ENCODE measurements around the gene ACE2. TPM values are rescaled to one million over a fixed set of nuclear protein-coding genes. Genes with fewer than 3 reads are reported as not detected.
"Not testable (repeated sequence)": the region's sequence is repeated elsewhere in the genome, so short reads cannot be mapped to it uniquely, and the experiment has no call there.

ACE2 gene
- 0.10 TPM for polyA plus RNA-seq (2013, experiment 1 of 2)
- polyA plus RNA-seq (2013, experiment 2 of 2), result not detected

DNA sequence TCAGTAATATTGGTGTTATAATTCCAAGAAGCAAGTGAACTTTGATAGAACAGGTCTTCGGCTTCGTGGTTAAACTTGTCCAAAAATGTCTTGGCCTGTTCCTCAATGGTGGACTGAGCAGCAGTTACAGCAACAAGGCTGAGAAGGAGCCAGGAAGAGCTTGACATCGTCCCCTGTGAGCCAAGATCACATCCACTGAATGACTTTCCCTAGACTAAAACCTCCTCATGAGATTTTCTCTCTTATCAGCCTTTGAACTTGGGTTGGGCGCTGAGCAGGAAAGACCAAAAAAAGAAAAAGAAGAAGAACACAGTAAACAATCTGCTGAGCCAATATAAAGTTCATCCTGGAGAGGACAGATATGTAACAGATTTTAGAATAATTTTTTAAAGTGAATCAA is at the start of gene ACE2:
TSS of gene ACE2 (minus strand) at position 216 of the 400 bp plus-strand sequence. CDS start at position 167, 49 bp downstream.
- no peak within 1 kb of the TSS for H3K27ac ChIP-seq (ENCODE audit: low read depth, low read length)
- no peaks in the 10 kb centered on the region for H3K36me3 ChIP-seq (ENCODE audit: insufficient read depth, low read length)
- H3K4me3 ChIP-seq (ENCODE audit: low read length), result no peak within 1 kb of the TSS
- H3K27me3 ChIP-seq (ENCODE audit: insufficient read depth, low read length), result no peaks in the 10 kb centered on the region
- H3K9me3 ChIP-seq (ENCODE audit: insufficient read depth, low read depth, low read length), result no peaks in the 10 kb centered on the region
- WGBS, result 89% methylated on average over 3 of the region's 4 CpGs
- H3K9ac ChIP-seq (ENCODE audit: low read depth, low read length), result no peak within 1 kb of the TSS
- peaks cover 4% of the 10 kb centered on the region; the same call in 1 of the 2 replicates for H3K4me1 ChIP-seq (ENCODE audit: insufficient read depth, low read length)

- H3K36me3 ChIP-seq (ENCODE audit: insufficient read depth, low read length); H3K4me3 ChIP-seq (ENCODE audit: low read length); H3K27ac ChIP-seq (ENCODE audit: low read depth, low read length); H3K9ac ChIP-seq (ENCODE audit: low read depth, low read length); H3K9me3 ChIP-seq (ENCODE audit: insufficient read depth, low read depth, low read length); H3K4me1 ChIP-seq (ENCODE audit: insufficient read depth, low read length); H3K27me3 ChIP-seq (ENCODE audit: insufficient read depth, low read length): not testable (repeated sequence)
- no CpG with 5 or more reads among the region's 5 CpGs for WGBS
These were observed 46.8 kb upstream of the ACE2 start for GRCh38 chrX:15647510-15647909.

- no peak overlapping the region for H3K9ac ChIP-seq (ENCODE audit: low read depth, low read length)
- no peaks in the 10 kb centered on the region for H3K4me1 ChIP-seq (ENCODE audit: insufficient read depth, low read length)
- no peaks in the 10 kb centered on the region for H3K27me3 ChIP-seq (ENCODE audit: insufficient read depth, low read length)
- no peak overlapping the region for H3K4me3 ChIP-seq (ENCODE audit: low read length)
- no peaks in the 10 kb centered on the region for H3K36me3 ChIP-seq (ENCODE audit: insufficient read depth, low read length)
- no peak overlapping the region for H3K27ac ChIP-seq (ENCODE audit: low read depth, low read length)
- 96% methylated on average over 27 of the region's 27 CpGs for WGBS
- no peaks in the 10 kb centered on the region for H3K9me3 ChIP-seq (ENCODE audit: insufficient read depth, low read depth, low read length)
These were observed 45.8 kb upstream of the ACE2 start for GRCh38 chrX:15646543-15646942.

DNA sequence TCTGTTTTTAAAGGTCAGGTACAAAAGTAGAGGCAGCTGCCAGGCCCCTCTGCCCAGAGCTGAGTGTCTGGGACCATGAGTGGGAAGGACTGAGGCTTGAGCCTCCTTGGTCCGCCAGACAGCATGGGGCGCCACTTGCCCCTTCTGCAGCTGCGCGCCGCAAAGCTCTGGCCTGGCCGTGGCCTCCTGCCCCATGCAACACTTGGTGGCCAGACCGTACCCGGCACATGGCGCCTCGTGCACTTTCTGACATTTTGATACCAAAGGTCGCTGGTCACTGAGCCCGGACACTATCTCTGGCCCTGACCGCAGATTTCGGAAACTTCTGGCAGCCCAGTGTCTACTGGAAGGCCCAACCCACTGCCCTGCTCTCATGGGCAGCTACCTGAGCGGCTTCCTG is 45.3 kb upstream of the ACE2 start:
- 95% methylated on average over 15 of the region's 15 CpGs for WGBS
- H3K27ac ChIP-seq (ENCODE audit: low read depth, low read length), result no peak overlapping the region
- no peaks in the 10 kb centered on the region for H3K27me3 ChIP-seq (ENCODE audit: insufficient read depth, low read length)
- H3K9ac ChIP-seq (ENCODE audit: low read depth, low read length), result no peak overlapping the region
- no peaks in the 10 kb centered on the region for H3K36me3 ChIP-seq (ENCODE audit: insufficient read depth, low read length)
- no peaks in the 10 kb centered on the region for H3K4me1 ChIP-seq (ENCODE audit: insufficient read depth, low read length)
- no peaks in the 10 kb centered on the region for H3K9me3 ChIP-seq (ENCODE audit: insufficient read depth, low read depth, low read length)
- H3K4me3 ChIP-seq (ENCODE audit: low read length), result no peak overlapping the region

- Histone ChIP-seq H3K27me3 (ENCODE audit: insufficient read depth, low read length) (no peaks in the 10 kb centered on the region), H3K4me1 (ENCODE audit: insufficient read depth, low read length) (no peaks in the 10 kb centered on the region), H3K9me3 (ENCODE audit: insufficient read depth, low read depth, low read length) (no peaks in the 10 kb centered on the region), H3K9ac (ENCODE audit: low read depth, low read length) (no peak overlapping the region), H3K4me3 (ENCODE audit: low read length) (no peak overlapping the region), H3K36me3 (ENCODE audit: insufficient read depth, low read length) (no peaks in the 10 kb centered on the region), H3K27ac (ENCODE audit: low read depth, low read length) (no peak overlapping the region)
- WGBS, result 69% methylated on average over 3 of the region's 3 CpGs
These were observed 44.5 kb upstream of the ACE2 start for GRCh38 chrX:15645266-15645665.

GRCh38 chrX:15644560-15644872 is 43.8 kb upstream of the ACE2 start:
- no peak overlapping the region for H3K4me3 ChIP-seq (ENCODE audit: low read length)
- no peak overlapping the region for H3K9ac ChIP-seq (ENCODE audit: low read depth, low read length)
- H3K27me3 ChIP-seq (ENCODE audit: insufficient read depth, low read length), result no peaks in the 10 kb centered on the region
- H3K27ac ChIP-seq (ENCODE audit: low read depth, low read length), result no peak overlapping the region
- H3K36me3 ChIP-seq (ENCODE audit: insufficient read depth, low read length), result no peaks in the 10 kb centered on the region
- 93% methylated on average over 1 of the region's 1 CpG for WGBS
- no peaks in the 10 kb centered on the region for H3K9me3 ChIP-seq (ENCODE audit: insufficient read depth, low read depth, low read length)
- H3K4me1 ChIP-seq (ENCODE audit: insufficient read depth, low read length), result no peaks in the 10 kb centered on the region

DNA sequence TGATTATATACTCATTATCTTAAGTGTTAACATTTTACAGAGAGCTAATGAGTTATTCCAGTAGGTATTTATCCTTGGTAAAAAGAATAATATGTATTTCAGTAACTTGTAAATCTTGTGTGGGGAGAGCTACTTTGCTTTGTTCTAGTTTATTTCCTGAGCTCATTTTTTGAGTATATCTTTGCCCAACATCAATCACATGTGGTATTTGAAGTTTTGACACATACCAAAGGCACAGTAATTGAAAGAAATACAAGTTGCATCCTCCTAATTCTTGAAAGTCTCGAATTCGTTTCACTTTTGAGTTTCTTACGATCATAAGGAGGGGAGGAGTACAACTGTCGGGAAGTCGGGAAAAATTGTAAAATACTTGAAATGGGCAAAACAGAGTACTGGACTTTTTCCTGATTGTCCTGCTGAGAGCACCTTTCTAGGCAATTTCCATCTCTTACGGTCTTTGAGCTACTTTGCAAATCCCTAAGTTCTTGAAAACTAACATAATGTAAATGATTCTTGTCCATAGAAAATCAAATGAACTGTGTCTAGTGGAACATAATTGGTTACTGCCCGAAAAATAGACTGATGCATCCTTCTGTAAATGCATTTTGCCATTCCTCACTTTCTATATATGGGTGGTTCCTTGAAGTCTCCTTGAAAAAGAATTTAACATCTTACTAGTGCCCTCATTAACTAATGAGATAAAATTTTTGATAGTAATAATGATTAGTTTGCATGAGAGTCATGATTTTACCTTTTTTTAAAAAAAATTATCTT is 43.2 kb upstream of the ACE2 start:
- Histone ChIP-seq H3K9ac (ENCODE audit: low read depth, low read length) (no peak overlapping the region), H3K27ac (ENCODE audit: low read depth, low read length) (no peak overlapping the region), H3K27me3 (ENCODE audit: insufficient read depth, low read length) (no peaks in the 10 kb centered on the region), H3K4me3 (ENCODE audit: low read length) (no peak overlapping the region), H3K4me1 (ENCODE audit: insufficient read depth, low read length) (no peaks in the 10 kb centered on the region), H3K9me3 (ENCODE audit: insufficient read depth, low read depth, low read length) (no peaks in the 10 kb centered on the region), H3K36me3 (ENCODE audit: insufficient read depth, low read length) (no peaks in the 10 kb centered on the region)
- 97% methylated on average over 6 of the region's 7 CpGs for WGBS

DNA sequence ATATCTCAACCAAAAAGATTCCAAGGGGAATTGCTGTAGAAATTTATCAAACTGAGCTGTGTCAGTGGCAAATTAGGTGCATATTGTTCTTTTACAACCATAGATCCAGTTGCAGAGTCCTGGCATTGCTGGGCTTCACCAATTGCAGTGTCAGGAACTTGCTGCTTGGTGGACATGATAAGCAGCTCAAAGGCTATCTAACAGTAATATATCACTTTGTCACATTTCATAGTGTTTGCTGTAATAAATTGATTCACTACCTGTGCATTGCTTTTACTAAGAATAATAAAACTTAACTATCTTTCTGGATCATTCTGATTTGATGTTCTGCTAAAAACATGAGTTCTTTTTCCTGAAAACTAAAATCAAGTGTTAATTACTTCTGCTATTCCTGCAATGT is 30.9 kb upstream of the ACE2 start:
- Histone ChIP-seq H3K9ac (ENCODE audit: low read depth, low read length) (no peak overlapping the region), H3K27me3 (ENCODE audit: insufficient read depth, low read length) (no peaks in the 10 kb centered on the region), H3K36me3 (ENCODE audit: insufficient read depth, low read length) (no peaks in the 10 kb centered on the region), H3K27ac (ENCODE audit: low read depth, low read length) (no peak overlapping the region), H3K4me1 (ENCODE audit: insufficient read depth, low read length) (no peaks in the 10 kb centered on the region), H3K9me3 (ENCODE audit: insufficient read depth, low read depth, low read length) (no peaks in the 10 kb centered on the region), H3K4me3 (ENCODE audit: low read length) (no peak overlapping the region)

- Histone ChIP-seq H3K9me3 (ENCODE audit: insufficient read depth, low read depth, low read length) (no peaks in the 10 kb centered on the region), H3K27me3 (ENCODE audit: insufficient read depth, low read length) (no peaks in the 10 kb centered on the region), H3K9ac (ENCODE audit: low read depth, low read length) (no peak overlapping the region), H3K27ac (ENCODE audit: low read depth, low read length) (no peak overlapping the region), H3K4me1 (ENCODE audit: insufficient read depth, low read length) (no peaks in the 10 kb centered on the region), H3K4me3 (ENCODE audit: low read length) (no peak overlapping the region), H3K36me3 (ENCODE audit: insufficient read depth, low read length) (no peaks in the 10 kb centered on the region)
- WGBS, result 95% methylated on average over 1 of the region's 1 CpG
These were observed 22.3 kb upstream of the ACE2 start for GRCh38 chrX:15623054-15623453.

DNA sequence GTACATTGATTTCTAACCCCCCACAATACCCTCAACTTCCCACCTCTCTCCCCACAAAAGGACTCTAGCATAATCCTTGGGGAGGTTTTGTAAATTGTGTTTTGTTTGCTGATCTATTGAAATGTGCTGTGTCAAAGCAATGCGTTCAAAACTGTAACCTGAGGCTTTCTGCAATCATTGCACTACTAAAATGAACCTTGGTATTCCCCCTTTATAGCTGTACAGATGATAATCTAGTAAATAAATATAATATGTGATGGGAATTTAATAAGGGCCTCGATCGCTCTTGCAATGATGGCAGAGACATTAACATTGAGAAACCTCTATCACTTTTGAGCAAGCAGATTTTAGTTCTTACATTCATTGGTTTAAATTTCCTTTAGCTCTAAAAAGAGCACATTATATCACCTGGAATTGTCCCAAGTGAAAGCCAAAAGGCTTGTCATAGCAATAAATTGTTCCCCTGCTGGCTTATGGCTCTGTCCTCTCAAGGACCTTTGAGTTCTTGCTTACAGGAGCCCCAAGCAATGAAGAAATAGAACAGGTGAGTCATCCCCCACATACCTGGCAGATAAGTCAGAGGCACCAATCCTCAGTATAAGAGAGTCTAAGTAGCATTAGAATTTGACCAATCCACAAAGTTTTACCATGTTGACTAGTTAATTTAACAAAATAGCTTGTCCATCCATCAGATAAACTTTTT is 18.4 kb upstream of the ACE2 start:
- Histone ChIP-seq H3K9me3 (ENCODE audit: insufficient read depth, low read depth, low read length) (no peaks in the 10 kb centered on the region), H3K4me3 (ENCODE audit: low read length) (no peak overlapping the region), H3K36me3 (ENCODE audit: insufficient read depth, low read length) (no peaks in the 10 kb centered on the region), H3K27ac (ENCODE audit: low read depth, low read length) (no peak overlapping the region), H3K27me3 (ENCODE audit: insufficient read depth, low read length) (no peaks in the 10 kb centered on the region), H3K9ac (ENCODE audit: low read depth, low read length) (no peak overlapping the region), H3K4me1 (ENCODE audit: insufficient read depth, low read length) (no peaks in the 10 kb centered on the region)
- 92% methylated on average over 2 of the region's 3 CpGs for WGBS

DNA sequence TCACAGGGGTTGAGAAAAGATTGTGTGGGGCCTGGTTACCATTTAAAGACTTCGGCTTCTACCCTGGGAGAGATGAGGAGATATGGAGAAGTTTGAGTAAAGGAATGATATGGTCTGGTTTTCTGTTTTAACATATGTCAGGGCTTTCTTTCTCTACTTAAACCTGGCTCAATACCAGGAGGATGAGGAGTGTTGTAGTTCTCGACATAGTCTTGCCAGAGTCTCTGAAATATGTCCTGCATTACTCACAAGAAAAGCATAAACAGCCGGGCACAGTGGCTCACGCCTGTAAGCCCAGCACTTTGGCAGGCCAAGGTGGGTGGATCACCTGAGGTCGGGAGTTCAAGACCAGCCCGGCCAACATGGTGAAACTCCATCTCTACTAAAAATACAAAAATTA is 16.4 kb upstream of the ACE2 start:
- no peaks in the 10 kb centered on the region for H3K27me3 ChIP-seq (ENCODE audit: insufficient read depth, low read length)
- H3K4me3 ChIP-seq (ENCODE audit: low read length), result no peak overlapping the region
- H3K9me3 ChIP-seq (ENCODE audit: insufficient read depth, low read depth, low read length), result no peaks in the 10 kb centered on the region
- WGBS, result 93% methylated on average over 6 of the region's 6 CpGs
- H3K27ac ChIP-seq (ENCODE audit: low read depth, low read length), result no peak overlapping the region
- H3K36me3 ChIP-seq (ENCODE audit: insufficient read depth, low read length), result no peaks in the 10 kb centered on the region
- H3K9ac ChIP-seq (ENCODE audit: low read depth, low read length), result no peak overlapping the region
- no peaks in the 10 kb centered on the region for H3K4me1 ChIP-seq (ENCODE audit: insufficient read depth, low read length)

All from HUES64 (cell line).